GM21526 (cell line): ENCODE results near the gene ZSWIM6.

Experiments used
- ATAC-seq: cut with Tn5 transposase; IDR thresholded peaks from one replicate; pipeline ENCODE4 v1.9.1; 2021; ENCODE audit warnings: moderate library complexity; ENCODE audit not compliant: unreplicated experiment, low FRiP score

ZSWIM6 gene

GRCh38 chr5:61429906-61430305 is 97.8 kb downstream of the ZSWIM6 start:
- no peak for ATAC-seq

GRCh38 chr5:61431923-61432620 is 100.0 kb downstream of the ZSWIM6 start:
- no peak for ATAC-seq

GRCh38 chr5:61435368-61435767 is 103.3 kb downstream of the ZSWIM6 start:
- no peak for ATAC-seq

GRCh38 chr5:61438298-61438970 is 106.4 kb downstream of the ZSWIM6 start:
- no peak for ATAC-seq

GRCh38 chr5:61440086-61440485 is 108.0 kb downstream of the ZSWIM6 start:
- no peak for ATAC-seq

GRCh38 chr5:61440596-61440995 is 108.5 kb downstream of the ZSWIM6 start:
- ATAC-seq: no peak

- no peak for ATAC-seq
Measured at GRCh38 chr5:61441742-61442141, 109.7 kb downstream of the ZSWIM6 start.

GRCh38 chr5:61447780-61448495 is 115.9 kb downstream of the ZSWIM6 start:
- no peak for ATAC-seq

- no peak for ATAC-seq
Measured at GRCh38 chr5:61449804-61450492, 117.9 kb downstream of the ZSWIM6 start.

GRCh38 chr5:61450493-61451279 is 118.6 kb downstream of the ZSWIM6 start:
- ATAC-seq: no peak

GRCh38 chr5:61455179-61456006 is 123.3 kb downstream of the ZSWIM6 start:
- ATAC-seq: no peak

- no peak for ATAC-seq
Measured at GRCh38 chr5:61460471-61460870, 128.4 kb downstream of the ZSWIM6 start.

- ATAC-seq: no peak
Measured at GRCh38 chr5:61461417-61461816, 129.4 kb downstream of the ZSWIM6 start.

GRCh38 chr5:61461926-61462325 is 129.9 kb downstream of the ZSWIM6 start:
- no peak for ATAC-seq

GRCh38 chr5:61463596-61463995 is 131.5 kb downstream of the ZSWIM6 start:
- ATAC-seq: no peak

- ATAC-seq: no peak
Measured at GRCh38 chr5:61464512-61464911, 132.5 kb downstream of the ZSWIM6 start.

GRCh38 chr5:61465066-61465465 is 133.0 kb downstream of the ZSWIM6 start:
- no peak for ATAC-seq

GRCh38 chr5:61465496-61465895 is 133.4 kb downstream of the ZSWIM6 start:
- no peak for ATAC-seq

GRCh38 chr5:61466017-61466416 is 134.0 kb downstream of the ZSWIM6 start:
- ATAC-seq: no peak
